GM12878 (cell line): ENCODE data around the gene ACVR1. TPM values are rescaled to one million over a fixed set of nuclear protein-coding genes. Genes with fewer than 3 reads are reported as not detected.

ENCODE experiments used
- ATAC-seq: fragments of 200-7000 bp; cut with Tn5 transposase; 3 replicates; pipeline ENCODE4 v1.9.1; 2020; ENCODE audit warnings: mild to moderate bottlenecking, moderate library complexity
- BruUV-seq: library from RNA; stranded (reverse); fragments of 400-500 nt; replicated peaks from 2 replicates; lab custom pipeline; 2021; lab: Mats Ljungman, UMichigan
- CTCF ChIA-PET: fragments of 300-600 bp; sonication (Branson Sonifier 250); formaldehyde crosslinking; extraction: SDS; loops from one replicate; lab custom pipeline; 2021; ENCODE audit warnings: inconsistent platforms; lab: Yijun Ruan, JAX
- POLR2A ChIA-PET: fragments of 350-600 bp; formaldehyde crosslinking; extraction: SDS; loops from one replicate; lab custom pipeline; 2021; ENCODE audit warnings: inconsistent platforms; lab: Charles Lee
- RAD21 ChIA-PET: fragments of 300-600 bp; sonication (Branson Sonifier 250); formaldehyde crosslinking; loops from one replicate; lab custom pipeline; 2023; ENCODE audit warnings: antibody characterized with exemption; ENCODE audit not compliant: unreplicated experiment; lab: Charles Lee
- SMC1A ChIA-PET: fragments of 300-600 bp; sonication (Branson Sonifier 250); formaldehyde crosslinking; loops from one replicate; lab custom pipeline; 2023; ENCODE audit not compliant: unreplicated experiment, uncharacterized antibody; lab: Charles Lee
- DNase-seq: peaks from one replicate; pipeline ENCODE4 v3.0.0-alpha.2; 2011; ENCODE audit warnings: low read depth, low spot score
- FAIRE-seq: peaks from 3 replicates; lab custom pipeline; 2011; peaks lifted over from hg19 to GRCh38; lab: Jason Lieb, UNC
- H2AFZ ChIP-seq: 2 replicates; pipeline ENCODE4 v1.6.0; 2011; ENCODE audit warnings: low read depth, low read length, control low read depth; ENCODE audit not compliant: control insufficient read depth
- H3K27ac ChIP-seq: 2 replicates; pipeline ENCODE4 v1.5.1; 2011; ENCODE audit warnings: control low read depth; ENCODE audit not compliant: control insufficient read depth, insufficient read depth
- H3K27me3 ChIP-seq, 2 experiments: replicated peaks in 1 of 2; 2 replicates each; pipeline versions ENCODE4 v1.6.0 to v1.6.1; 2011; ENCODE audit warnings: low read length in 1 of 2; ENCODE audit not compliant: control insufficient read depth in 2 of 2, insufficient read depth in 2 of 2
- H3K36me3 ChIP-seq, 2 experiments: 2 replicates each; pipeline ENCODE4 v1.5.1; 2011; ENCODE audit warnings: low read length in 1 of 2; ENCODE audit not compliant: control insufficient read depth in 2 of 2, insufficient read depth in 2 of 2
- H3K4me1 ChIP-seq: 2 replicates; pipeline ENCODE4 v1.6.1; 2011; ENCODE audit warnings: mild to moderate bottlenecking, low read length, moderate library complexity, mixed read lengths; ENCODE audit not compliant: control insufficient read depth, insufficient read depth
- H3K4me2 ChIP-seq: 2 replicates; pipeline ENCODE4 v1.6.0; 2011; ENCODE audit warnings: control low read depth; ENCODE audit not compliant: control insufficient read depth, insufficient read depth
- H3K4me3 ChIP-seq: fragments of 200-600 bp; sonication (generic); 2 replicates; pipeline ENCODE4 v1.5.1; 2016
- H3K79me2 ChIP-seq: 2 replicates; pipeline ENCODE4 v1.6.0; 2011; ENCODE audit warnings: low read length; ENCODE audit not compliant: control insufficient read depth, insufficient read depth
- H3K9ac ChIP-seq: 2 replicates; pipeline ENCODE4 v1.8.0; 2011; ENCODE audit warnings: low read length, control low read depth, mixed read lengths; ENCODE audit not compliant: control insufficient read depth, insufficient read depth
- H3K9me3 ChIP-seq: replicated peaks from 3 replicates; pipeline ENCODE4 v1.5.1; 2011; ENCODE audit warnings: mild to moderate bottlenecking, low read length; ENCODE audit not compliant: control insufficient read depth, insufficient read depth
- H4K20me1 ChIP-seq: 2 replicates; pipeline ENCODE4 v1.6.0; 2011; ENCODE audit not compliant: control insufficient read depth, insufficient read depth
- CEBPB ChIP-seq, 2 experiments: fragments of 150-350 bp in 1 of 2; IDR thresholded peaks; 2 replicates each; pipeline ENCODE4 v1.6.1; 2012 to 2014; ENCODE audit warnings: low read depth in 2 of 2, low read length in 2 of 2, borderline replicate concordance in 1 of 2, inconsistent platforms in 1 of 2
- GABPA ChIP-seq: IDR thresholded peaks from 2 replicates; pipeline ENCODE4 v1.6.1; 2014; ENCODE audit warnings: antibody characterized with exemption, low read depth, mild to moderate bottlenecking, inconsistent platforms
- RAD51 ChIP-seq: fragments of 450-650 bp; IDR thresholded peaks from 2 replicates; pipeline ENCODE4 v1.6.1; 2016; ENCODE audit warnings: moderate library complexity, mild to moderate bottlenecking, inconsistent platforms
- SMAD5 ChIP-seq: IDR thresholded peaks from 2 replicates; pipeline ENCODE4 v1.6.1; 2016; ENCODE audit warnings: antibody characterized with exemption, low read depth
- WGBS: methylation state at CpG from one replicate; pipeline ENCODE4 v1.1.6; 2016; ENCODE audit warnings: low lambda C conversion rate; ENCODE audit not compliant: insufficient replicate concordance, insufficient coverage; ENCODE audit errors: missing lambda C conversion rate; 5-methylcytosine and 5-hydroxymethylcytosine counted together
- in situ Hi-C: fragments of 300-500 bp; cut with MboI; formaldehyde crosslinking; loops from 9 replicates; pipeline ENCODE4 v1.14.3; 2018; ENCODE audit warnings: mixed read lengths
- intact Hi-C: fragments of 100-400 bp; cut with micrococcal nuclease; formaldehyde crosslinking; loops from one replicate; pipeline ENCODE4 v1.14.2; 2022; ENCODE audit not compliant: unreplicated experiment
- polyA plus RNA-seq, 11 experiments: library from polyadenylated mRNA; depleted of rRNA in 4 of 11; unstranded in 6 of 11; stranded (reverse) in 5 of 11; fragments of >200 nt; fragmentation: Nextera tagmentation in 4 of 11; fragmentation: Illumina TruSeq in 1 of 11; extraction: Ambion mirVana in 4 of 11; extraction: Trizol in 1 of 11; gene quantifications; 1 replicate in 1 of 11; 2 replicates in 10 of 11; pipeline versions ENCODE4 v1.2.1 to v1.2.3, GENCODE V29; 2011 to 2016; ENCODE audit warnings: inconsistent platforms in 2 of 11, missing spikeins in 2 of 11, low read depth in 1 of 11
- total RNA-seq, 4 experiments: library from RNA; depleted of rRNA in 3 of 4; stranded (reverse); fragments of >200 nt in 3 of 4; fragmentation: Illumina TruSeq in 1 of 4; extraction: Trizol in 1 of 4; gene quantifications; 2 replicates each; pipeline versions ENCODE4 v1.2.1 to v1.2.3, GENCODE V29; 2013 to 2021
- TF ChIP-seq, protein P1 (sequence below): fragments of 450-650 bp; formaldehyde crosslinking; IDR thresholded peaks from 2 replicates; pipeline ENCODE4 v1.4.0; 2022; ENCODE audit warnings: mild to moderate bottlenecking, moderate library complexity
- TF ChIP-seq, protein P2 (sequence below): fragments of 450-650 bp; IDR thresholded peaks from 2 replicates; pipeline ENCODE4 v1.6.1; 2017; ENCODE audit warnings: antibody characterized with exemption, mild to moderate bottlenecking, moderate library complexity
- TF ChIP-seq, protein P3 (sequence below): IDR thresholded peaks from 2 replicates; pipeline ENCODE4 v1.6.1; 2012; ENCODE audit warnings: mild to moderate bottlenecking, low read depth, low read length
- TF ChIP-seq, protein P4 (sequence below): fragments of 450-650 bp; IDR thresholded peaks from 2 replicates; pipeline ENCODE4 v1.6.1; 2017; ENCODE audit warnings: mild to moderate bottlenecking, moderate library complexity

Gene ACVR1
- total and polyA plus RNA-seq, 10 of the 15 experiments (the other 5 are each of a cell fraction or from before 2014, with no cell fraction given): 0.06 to 0.24 (median 0.14) TPM; not detected in 4

DNA sequence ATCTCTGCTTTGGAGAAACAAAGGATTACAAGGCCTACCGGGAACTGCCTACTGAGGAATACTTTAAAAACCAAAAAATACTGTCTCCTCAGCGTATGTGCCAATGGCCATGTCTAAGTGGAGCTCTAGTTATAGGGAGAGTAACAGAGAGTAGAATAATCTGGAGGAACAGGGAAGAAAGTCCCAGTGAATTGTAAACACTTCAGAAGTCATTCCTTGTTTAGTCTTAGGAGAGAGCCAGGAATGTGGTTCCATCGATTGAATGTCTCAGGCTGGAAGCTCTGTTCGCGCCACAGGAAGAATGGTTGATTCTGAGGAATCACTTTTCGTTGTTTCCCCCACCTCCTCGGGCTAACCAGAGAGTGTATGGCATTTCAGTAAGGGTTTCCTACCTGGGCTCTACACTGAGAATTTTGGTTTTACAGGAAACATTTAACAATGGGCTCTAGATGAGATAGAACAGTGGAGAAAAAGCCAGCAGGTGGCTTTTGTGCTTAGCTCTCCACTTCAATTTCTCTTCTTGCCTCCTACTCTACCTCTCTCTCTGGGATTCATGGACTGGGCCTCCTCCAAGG, 88.7 kb downstream of the ACVR1 start:
- H3K4me2 ChIP-seq: no peak overlapping the region
- H3K36me3 ChIP-seq: no peaks in the 10 kb centered on the region
- no peaks in the 10 kb centered on the region for H3K9me3 ChIP-seq
- BruUV-seq: no TSS peak
- ChIA-PET SMC1A (interaction anchor here (0.8 to 1.2 kb wide), 2 partner anchors 187 to 485 kb away, joined by 3 to 4 read pairs; no protein-coding TSS in a partner anchor), POLR2A (interaction anchor here (0.6 kb wide), 1 partner anchor 488 kb away, joined by 3 read pairs; no protein-coding TSS in a partner anchor), CTCF (no interaction called here), RAD21 (interaction anchor here (0.6 kb wide), 1 partner anchor 9 kb away, joined by 3 read pairs; no protein-coding TSS in a partner anchor)
- in situ Hi-C loops (no loop called here), intact Hi-C loops (no loop called here)
- no peak overlapping the region for H2AFZ ChIP-seq
- WGBS: 36% methylated on average over 7 of the region's 7 CpGs
- no peak for DNase-seq
- no peak overlapping the region for H3K9ac ChIP-seq
- no peak overlapping the region for H3K4me3 ChIP-seq
- no peak for FAIRE-seq
- H4K20me1 ChIP-seq: no peaks in the 10 kb centered on the region
- no peak overlapping the region for H3K27ac ChIP-seq
- no peaks in the 10 kb centered on the region for H3K79me2 ChIP-seq
- no peak for ATAC-seq
- H3K4me1 ChIP-seq: no peaks in the 10 kb centered on the region
- H3K27me3 ChIP-seq: no peaks in the 10 kb centered on the region; a peak in 1 of 4 replicates
- TF ChIP-seq GABPA (no peak), SMAD5 (no peak), CEBPB (IDR thresholded peaks at IDR 0.05; ENCODE audit: borderline replicate concordance in 1 of 2, low read depth in 2 of 2, low read length in 2 of 2) (no peak), RAD51 (no peak)
- TF ChIP-seq, protein P1, sequence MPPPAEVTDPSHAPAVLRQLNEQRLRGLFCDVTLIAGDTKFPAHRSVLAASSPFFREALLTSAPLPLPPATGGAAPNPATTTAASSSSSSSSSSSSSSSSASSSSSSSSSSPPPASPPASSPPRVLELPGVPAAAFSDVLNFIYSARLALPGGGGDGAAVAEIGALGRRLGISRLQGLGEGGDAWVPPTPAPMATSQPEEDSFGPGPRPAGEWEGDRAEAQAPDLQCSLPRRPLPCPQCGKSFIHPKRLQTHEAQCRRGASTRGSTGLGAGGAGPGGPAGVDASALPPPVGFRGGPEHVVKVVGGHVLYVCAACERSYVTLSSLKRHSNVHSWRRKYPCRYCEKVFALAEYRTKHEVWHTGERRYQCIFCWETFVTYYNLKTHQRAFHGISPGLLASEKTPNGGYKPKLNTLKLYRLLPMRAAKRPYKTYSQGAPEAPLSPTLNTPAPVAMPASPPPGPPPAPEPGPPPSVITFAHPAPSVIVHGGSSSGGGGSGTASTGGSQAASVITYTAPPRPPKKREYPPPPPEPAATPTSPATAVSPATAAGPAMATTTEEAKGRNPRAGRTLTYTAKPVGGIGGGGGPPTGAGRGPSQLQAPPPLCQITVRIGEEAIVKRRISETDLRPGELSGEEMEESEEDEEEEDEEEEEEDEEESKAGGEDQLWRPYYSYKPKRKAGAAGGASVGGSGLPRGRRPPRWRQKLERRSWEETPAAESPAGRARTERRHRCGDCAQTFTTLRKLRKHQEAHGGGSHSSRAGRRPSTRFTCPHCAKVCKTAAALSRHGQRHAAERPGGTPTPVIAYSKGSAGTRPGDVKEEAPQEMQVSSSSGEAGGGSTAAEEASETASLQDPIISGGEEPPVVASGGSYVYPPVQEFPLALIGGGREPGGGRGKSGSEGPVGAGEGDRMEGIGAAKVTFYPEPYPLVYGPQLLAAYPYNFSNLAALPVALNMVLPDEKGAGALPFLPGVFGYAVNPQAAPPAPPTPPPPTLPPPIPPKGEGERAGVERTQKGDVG (CRISPR knock-in tag): no peak
- TF ChIP-seq, protein P2, sequence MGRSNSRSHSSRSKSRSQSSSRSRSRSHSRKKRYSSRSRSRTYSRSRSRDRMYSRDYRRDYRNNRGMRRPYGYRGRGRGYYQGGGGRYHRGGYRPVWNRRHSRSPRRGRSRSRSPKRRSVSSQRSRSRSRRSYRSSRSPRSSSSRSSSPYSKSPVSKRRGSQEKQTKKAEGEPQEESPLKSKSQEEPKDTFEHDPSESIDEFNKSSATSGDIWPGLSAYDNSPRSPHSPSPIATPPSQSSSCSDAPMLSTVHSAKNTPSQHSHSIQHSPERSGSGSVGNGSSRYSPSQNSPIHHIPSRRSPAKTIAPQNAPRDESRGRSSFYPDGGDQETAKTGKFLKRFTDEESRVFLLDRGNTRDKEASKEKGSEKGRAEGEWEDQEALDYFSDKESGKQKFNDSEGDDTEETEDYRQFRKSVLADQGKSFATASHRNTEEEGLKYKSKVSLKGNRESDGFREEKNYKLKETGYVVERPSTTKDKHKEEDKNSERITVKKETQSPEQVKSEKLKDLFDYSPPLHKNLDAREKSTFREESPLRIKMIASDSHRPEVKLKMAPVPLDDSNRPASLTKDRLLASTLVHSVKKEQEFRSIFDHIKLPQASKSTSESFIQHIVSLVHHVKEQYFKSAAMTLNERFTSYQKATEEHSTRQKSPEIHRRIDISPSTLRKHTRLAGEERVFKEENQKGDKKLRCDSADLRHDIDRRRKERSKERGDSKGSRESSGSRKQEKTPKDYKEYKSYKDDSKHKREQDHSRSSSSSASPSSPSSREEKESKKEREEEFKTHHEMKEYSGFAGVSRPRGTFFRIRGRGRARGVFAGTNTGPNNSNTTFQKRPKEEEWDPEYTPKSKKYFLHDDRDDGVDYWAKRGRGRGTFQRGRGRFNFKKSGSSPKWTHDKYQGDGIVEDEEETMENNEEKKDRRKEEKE: no peak
- TF ChIP-seq, protein P3, sequence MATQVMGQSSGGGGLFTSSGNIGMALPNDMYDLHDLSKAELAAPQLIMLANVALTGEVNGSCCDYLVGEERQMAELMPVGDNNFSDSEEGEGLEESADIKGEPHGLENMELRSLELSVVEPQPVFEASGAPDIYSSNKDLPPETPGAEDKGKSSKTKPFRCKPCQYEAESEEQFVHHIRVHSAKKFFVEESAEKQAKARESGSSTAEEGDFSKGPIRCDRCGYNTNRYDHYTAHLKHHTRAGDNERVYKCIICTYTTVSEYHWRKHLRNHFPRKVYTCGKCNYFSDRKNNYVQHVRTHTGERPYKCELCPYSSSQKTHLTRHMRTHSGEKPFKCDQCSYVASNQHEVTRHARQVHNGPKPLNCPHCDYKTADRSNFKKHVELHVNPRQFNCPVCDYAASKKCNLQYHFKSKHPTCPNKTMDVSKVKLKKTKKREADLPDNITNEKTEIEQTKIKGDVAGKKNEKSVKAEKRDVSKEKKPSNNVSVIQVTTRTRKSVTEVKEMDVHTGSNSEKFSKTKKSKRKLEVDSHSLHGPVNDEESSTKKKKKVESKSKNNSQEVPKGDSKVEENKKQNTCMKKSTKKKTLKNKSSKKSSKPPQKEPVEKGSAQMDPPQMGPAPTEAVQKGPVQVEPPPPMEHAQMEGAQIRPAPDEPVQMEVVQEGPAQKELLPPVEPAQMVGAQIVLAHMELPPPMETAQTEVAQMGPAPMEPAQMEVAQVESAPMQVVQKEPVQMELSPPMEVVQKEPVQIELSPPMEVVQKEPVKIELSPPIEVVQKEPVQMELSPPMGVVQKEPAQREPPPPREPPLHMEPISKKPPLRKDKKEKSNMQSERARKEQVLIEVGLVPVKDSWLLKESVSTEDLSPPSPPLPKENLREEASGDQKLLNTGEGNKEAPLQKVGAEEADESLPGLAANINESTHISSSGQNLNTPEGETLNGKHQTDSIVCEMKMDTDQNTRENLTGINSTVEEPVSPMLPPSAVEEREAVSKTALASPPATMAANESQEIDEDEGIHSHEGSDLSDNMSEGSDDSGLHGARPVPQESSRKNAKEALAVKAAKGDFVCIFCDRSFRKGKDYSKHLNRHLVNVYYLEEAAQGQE: no peak
- TF ChIP-seq, protein P4, sequence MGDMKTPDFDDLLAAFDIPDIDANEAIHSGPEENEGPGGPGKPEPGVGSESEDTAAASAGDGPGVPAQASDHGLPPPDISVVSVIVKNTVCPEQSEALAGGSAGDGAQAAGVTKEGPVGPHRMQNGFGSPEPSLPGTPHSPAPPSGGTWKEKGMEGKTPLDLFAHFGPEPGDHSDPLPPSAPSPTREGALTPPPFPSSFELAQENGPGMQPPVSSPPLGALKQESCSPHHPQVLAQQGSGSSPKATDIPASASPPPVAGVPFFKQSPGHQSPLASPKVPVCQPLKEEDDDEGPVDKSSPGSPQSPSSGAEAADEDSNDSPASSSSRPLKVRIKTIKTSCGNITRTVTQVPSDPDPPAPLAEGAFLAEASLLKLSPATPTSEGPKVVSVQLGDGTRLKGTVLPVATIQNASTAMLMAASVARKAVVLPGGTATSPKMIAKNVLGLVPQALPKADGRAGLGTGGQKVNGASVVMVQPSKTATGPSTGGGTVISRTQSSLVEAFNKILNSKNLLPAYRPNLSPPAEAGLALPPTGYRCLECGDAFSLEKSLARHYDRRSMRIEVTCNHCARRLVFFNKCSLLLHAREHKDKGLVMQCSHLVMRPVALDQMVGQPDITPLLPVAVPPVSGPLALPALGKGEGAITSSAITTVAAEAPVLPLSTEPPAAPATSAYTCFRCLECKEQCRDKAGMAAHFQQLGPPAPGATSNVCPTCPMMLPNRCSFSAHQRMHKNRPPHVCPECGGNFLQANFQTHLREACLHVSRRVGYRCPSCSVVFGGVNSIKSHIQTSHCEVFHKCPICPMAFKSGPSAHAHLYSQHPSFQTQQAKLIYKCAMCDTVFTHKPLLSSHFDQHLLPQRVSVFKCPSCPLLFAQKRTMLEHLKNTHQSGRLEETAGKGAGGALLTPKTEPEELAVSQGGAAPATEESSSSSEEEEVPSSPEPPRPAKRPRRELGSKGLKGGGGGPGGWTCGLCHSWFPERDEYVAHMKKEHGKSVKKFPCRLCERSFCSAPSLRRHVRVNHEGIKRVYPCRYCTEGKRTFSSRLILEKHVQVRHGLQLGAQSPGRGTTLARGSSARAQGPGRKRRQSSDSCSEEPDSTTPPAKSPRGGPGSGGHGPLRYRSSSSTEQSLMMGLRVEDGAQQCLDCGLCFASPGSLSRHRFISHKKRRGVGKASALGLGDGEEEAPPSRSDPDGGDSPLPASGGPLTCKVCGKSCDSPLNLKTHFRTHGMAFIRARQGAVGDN: no peak
